Skin of body (tissue), 3 donors: ENCODE results near the gene ANKRD33B. TPM values are rescaled to one million over a fixed set of nuclear protein-coding genes. Genes with fewer than 3 reads are reported as not detected.

Experiments
- DNase-seq: peaks from one replicate; lab custom pipeline; 2025; lab: John Stamatoyannopoulos, UW
- small RNA-seq: library from RNA; depleted of rRNA; stranded (forward); fragments of <200 nt; gene quantifications from one replicate; pipeline ENCODE3, GENCODE V24; 2014; ENCODE audit warnings: low replicate concordance
- total RNA-seq: library from RNA; depleted of rRNA; stranded (reverse); fragments of >200 nt; gene quantifications from one replicate; pipeline ENCODE4 v1.2.3, GENCODE V29; 2014

Gene ANKRD33B
- total RNA-seq, 1 donor from 2014 or later, result 7.4 TPM

GRCh38 chr5:10690460-10691440 is 126.9 kb downstream of the ANKRD33B start:
- no peak for DNase-seq

GRCh38 chr5:10691826-10692785 is 128.2 kb downstream of the ANKRD33B start:
- DNase-seq, result no peak

DNA sequence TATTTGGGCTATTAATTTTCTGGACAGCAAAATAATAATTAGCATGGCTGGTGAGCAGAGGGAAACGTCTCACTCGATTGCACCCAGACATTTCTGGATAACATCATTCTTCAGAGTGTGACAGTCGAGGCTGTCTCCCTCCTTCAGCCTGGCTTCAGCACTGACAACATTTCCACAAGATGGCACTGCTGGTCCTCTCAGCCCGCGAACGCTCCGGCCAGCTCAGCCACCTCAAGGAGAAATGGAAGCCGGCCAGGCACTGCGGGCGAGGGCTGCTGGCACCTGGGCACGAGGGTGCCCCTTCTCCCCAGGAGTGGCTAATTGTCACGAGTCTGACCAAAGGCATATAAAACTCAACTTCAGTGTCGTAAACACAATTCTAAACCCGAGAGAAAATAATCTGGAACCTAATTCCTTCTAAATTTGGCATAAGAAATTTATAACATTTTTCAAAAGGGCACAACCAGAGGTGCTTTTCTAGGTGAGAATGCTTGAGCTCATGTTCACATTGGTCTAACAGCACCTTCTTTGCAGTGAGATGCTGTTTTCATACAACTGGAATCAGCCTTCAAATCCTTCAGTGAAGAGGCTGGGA is 131.3 kb downstream of the ANKRD33B start:
- no peak for DNase-seq

- no peak for DNase-seq
These were observed 132.1 kb downstream of the ANKRD33B start for GRCh38 chr5:10695759-10696543.

DNA sequence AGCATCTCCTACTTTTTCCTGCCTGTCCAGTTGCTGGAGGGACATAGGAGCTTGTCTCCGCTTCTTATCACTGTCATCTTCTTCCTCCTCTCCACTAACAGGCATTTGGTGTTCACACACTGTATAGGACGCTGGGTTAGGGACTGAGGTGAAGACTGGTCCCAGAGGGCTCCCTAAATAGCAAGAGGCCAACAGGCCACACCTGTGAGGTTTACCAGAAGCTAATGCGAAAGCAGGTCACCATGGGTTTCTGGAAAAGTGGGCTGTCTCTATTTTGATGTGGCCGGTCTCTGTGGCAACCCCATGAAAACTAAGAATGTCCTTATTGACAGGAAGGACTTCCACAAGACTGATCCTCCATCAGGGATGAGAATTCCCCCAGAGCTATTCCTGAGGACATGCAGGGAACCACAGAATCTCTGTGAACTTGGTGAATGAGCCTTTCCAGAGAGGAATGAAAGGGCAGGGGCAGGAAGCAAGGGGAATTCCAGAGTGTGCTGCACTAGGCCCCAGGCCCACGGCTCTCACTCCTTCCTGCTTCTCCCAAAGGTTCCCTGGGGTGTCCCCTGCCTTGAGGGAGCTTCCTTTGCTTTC is 135.5 kb downstream of the ANKRD33B start:
- no peak for DNase-seq

- no peak for DNase-seq
These were observed 136.1 kb downstream of the ANKRD33B start for GRCh38 chr5:10699987-10700386.

DNA sequence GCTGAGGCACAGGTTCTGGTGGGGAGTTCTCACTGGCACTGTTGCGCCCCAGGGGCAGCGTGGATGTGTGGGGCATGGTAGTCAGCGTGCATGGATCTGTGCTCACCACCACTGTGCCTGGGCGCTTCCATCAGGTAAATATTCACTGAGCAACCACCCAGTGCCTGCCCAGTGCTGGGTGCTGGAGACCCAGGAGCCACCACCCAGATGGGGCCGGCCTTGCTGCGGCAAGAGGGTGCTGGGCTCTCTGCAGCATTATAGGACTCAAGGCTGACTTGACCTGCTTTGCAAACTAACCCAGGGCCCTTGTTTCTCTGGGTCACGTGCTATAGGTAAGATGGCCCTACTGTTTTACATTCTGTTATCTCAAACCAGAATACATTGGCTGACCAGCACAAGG is 136.6 kb downstream of the ANKRD33B start:
- DNase-seq, result no peak

- no peak for DNase-seq
These were observed 137.7 kb downstream of the ANKRD33B start for GRCh38 chr5:10701567-10702039.

GRCh38 chr5:10702040-10702629 is 138.3 kb downstream of the ANKRD33B start:
- DNase-seq, result no peak

DNA sequence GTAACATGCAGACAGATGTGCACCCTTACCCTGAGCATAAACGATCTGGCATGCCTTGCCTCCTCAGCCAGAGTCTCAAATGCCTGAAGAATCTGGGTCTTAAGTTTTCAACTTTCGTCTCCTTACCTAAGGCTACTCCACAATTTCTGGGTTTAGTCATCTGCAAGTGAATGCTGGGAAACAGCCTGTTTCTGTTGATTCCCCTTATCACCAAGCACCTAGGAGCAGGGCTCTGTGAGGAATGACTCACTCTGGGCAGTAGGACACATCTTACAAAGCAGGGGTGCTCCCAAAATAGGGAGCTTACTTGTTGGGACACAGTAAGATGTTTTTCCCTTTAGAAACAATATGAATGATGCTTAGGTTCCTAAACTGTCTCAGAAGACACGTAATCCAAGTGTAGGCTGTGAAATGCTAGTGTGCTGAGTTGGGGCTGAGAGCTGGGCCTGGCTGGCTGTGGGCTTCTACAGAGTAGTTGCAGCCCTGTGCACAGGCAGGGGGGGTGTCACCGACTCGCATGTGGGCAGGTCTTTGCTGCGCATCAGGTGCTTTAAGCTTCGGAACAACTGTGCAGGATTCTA is 139.1 kb downstream of the ANKRD33B start:
- no peak for DNase-seq

- DNase-seq, result no peak
These were observed 139.8 kb downstream of the ANKRD33B start for GRCh38 chr5:10703676-10704075.

GRCh38 chr5:10704949-10705621 is 141.2 kb downstream of the ANKRD33B start:
- DNase-seq, result no peak

DNA sequence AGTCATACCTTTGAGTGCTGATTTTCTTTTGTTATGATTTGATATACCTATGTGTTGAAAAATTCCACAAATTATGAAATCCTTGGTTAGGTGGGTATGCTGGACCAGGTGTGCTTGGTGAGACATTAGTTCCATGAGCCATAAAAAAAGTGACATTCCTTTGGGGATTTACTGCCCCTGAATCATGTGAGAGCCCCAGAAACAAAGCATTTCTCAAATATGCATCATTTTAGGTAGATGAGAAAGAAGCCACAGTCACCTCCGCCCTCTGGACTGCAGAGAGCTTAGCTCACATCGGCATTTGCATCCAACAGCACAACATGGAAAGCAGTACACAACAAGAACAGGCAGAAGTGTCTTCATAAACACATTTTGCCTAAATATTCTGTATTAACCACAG is 141.9 kb downstream of the ANKRD33B start:
- DNase-seq, result no peak

DNA sequence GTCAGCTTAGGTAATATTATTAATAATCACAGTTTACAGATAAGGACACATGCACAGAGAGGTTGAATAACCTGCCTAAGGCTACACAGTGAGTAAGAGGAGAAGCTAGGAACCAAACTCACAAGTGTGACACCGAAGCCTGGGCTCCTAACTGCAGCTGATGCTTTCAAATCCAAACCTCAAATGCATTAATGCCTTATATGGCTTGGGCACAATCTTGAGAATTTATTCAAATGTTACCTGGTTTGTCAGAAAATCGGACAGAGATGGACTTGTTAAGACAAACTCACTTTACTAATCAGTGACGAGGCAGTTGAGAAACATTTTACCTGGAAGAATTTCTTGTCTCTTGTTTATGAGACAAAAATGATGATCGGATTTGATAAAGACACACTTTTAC is 142.5 kb downstream of the ANKRD33B start:
- DNase-seq, result no peak

Small RNA genes lying within 50 kb of the gene (small RNA-seq; reads per million reads assigned to genes)
- gene AC012629.4, result not detected
- gene AC112200.1, result not detected

Other genes starting within 250 kb of the ANKRD33B start
- 118 TPM for gene MARCHF6, start 210.4 kb upstream of the ANKRD33B start, total RNA-seq
- gene ROPN1L, start 122.2 kb upstream of the ANKRD33B start, total RNA-seq, result 0.79 TPM
- 27.4 TPM for gene DAP, start 197.2 kb downstream of the ANKRD33B start, total RNA-seq